Activated naive CD4-positive, alpha-beta T cell treated with anti-CD3 and anti-CD28 coated beads, Interleukin-2, amount 50 U/mL, for 24 hours (primary cell): ENCODE measurements around the gene SMARCA2.

Experiments used
- H3K27ac Mint-ChIP-seq: one replicate; pipeline ENCODE4 v1.8.0; 2021; ENCODE audit warnings: mild to moderate bottlenecking, mixed read lengths
- H3K27me3 Mint-ChIP-seq: one replicate; pipeline ENCODE4 v1.8.0; 2021; ENCODE audit warnings: mixed read lengths
- H3K36me3 Mint-ChIP-seq: one replicate; pipeline ENCODE4 v1.8.0; 2021; ENCODE audit warnings: mixed read lengths
- H3K4me1 Mint-ChIP-seq: one replicate; pipeline ENCODE4 v1.8.0; 2021; ENCODE audit warnings: mixed read lengths
- H3K4me3 Mint-ChIP-seq: one replicate; pipeline ENCODE4 v1.8.0; 2021; ENCODE audit warnings: mild to moderate bottlenecking, mixed read lengths
- H3K9me3 Mint-ChIP-seq: one replicate; pipeline ENCODE4 v1.8.0; 2021; ENCODE audit warnings: mixed read lengths

The SMARCA2 gene

DNA sequence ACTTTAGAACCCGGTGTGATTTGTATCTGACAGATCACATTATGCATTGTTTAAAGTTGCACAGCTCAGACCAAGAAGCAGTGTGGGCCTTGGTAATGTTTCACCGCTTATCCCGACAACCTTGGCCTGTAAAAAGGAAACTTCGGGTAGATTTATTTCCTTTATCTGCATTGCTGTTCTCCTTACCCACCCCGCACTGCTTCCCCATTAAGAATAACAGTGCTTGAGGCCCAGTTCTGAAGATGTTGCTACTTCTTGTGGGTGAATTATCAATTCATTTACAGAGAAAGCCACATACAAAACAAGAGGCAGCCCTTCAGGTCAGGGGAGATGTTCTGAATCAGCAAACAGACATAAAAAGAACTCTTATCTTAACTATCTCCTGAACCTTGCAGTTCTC is 8.4 kb downstream of the SMARCA2 start:
- H3K36me3 Mint-ChIP-seq = peaks cover 3% of the 10 kb centered on the region
- H3K27me3 Mint-ChIP-seq = no peaks in the 10 kb centered on the region
- peak overlapping the region; percentile 71 for H3K4me3 Mint-ChIP-seq
- H3K9me3 Mint-ChIP-seq = no peaks in the 10 kb centered on the region
- peak overlapping the region; percentile 88 for H3K27ac Mint-ChIP-seq
- H3K4me1 Mint-ChIP-seq = peaks cover 97% of the 10 kb centered on the region

- Mint-ChIP-seq H3K36me3 (peaks cover 7% of the 10 kb centered on the region), H3K27ac (peak overlapping the region; percentile 56), H3K4me1 (peaks cover 97% of the 10 kb centered on the region), H3K27me3 (no peaks in the 10 kb centered on the region), H3K4me3 (peak overlapping the region; percentile 40), H3K9me3 (no peaks in the 10 kb centered on the region)
These were observed 10.0 kb downstream of the SMARCA2 start for GRCh38 chr9:2024888-2025782.

GRCh38 chr9:2026220-2026997 is 11.3 kb downstream of the SMARCA2 start:
- Mint-ChIP-seq H3K36me3 (peaks cover 10% of the 10 kb centered on the region), H3K9me3 (no peaks in the 10 kb centered on the region), H3K27me3 (no peaks in the 10 kb centered on the region), H3K4me1 (peaks cover 98% of the 10 kb centered on the region), H3K4me3 (no peak overlapping the region), H3K27ac (peak overlapping the region; percentile 5)

DNA sequence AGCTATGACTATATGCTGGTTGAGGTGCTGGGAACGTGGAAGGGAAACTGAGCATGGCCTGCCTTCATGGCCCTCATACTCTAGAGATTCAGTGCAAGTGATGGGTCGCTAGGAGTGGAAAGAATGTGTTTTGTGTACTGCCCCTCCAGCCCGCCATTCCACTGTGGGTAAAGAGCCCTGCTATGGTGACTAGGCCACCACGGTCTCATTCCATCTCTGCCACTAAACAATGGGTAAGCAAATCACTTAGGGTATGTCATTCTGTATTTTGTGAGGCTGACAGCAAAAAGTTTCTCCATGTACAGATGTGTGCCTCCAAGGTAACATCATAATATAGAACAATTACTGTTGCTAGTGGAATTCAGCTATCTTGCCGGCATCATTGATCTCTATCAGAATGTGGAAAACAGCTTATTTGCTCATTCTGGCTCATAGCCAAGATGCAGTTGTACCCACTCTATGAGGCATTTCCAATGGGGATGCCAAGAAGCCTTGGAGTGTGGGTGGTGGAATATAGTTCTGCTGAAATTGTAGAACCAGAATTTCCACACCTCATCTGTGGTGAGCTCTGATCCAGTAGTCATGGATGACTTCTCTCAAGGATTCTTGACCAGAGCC is 12.5 kb downstream of the SMARCA2 start:
- no peak overlapping the region for H3K4me3 Mint-ChIP-seq
- H3K27ac Mint-ChIP-seq = no peak overlapping the region
- no peaks in the 10 kb centered on the region for H3K27me3 Mint-ChIP-seq
- peaks cover 98% of the 10 kb centered on the region for H3K4me1 Mint-ChIP-seq
- H3K9me3 Mint-ChIP-seq = no peaks in the 10 kb centered on the region
- peaks cover 17% of the 10 kb centered on the region for H3K36me3 Mint-ChIP-seq

- Mint-ChIP-seq H3K9me3 (no peaks in the 10 kb centered on the region), H3K27me3 (no peaks in the 10 kb centered on the region), H3K4me1 (peaks cover 85% of the 10 kb centered on the region), H3K4me3 (no peak overlapping the region), H3K27ac (peak overlapping the region; percentile 47), H3K36me3 (peaks cover 22% of the 10 kb centered on the region)
These were observed 13.7 kb downstream of the SMARCA2 start for GRCh38 chr9:2028888-2029287.

DNA sequence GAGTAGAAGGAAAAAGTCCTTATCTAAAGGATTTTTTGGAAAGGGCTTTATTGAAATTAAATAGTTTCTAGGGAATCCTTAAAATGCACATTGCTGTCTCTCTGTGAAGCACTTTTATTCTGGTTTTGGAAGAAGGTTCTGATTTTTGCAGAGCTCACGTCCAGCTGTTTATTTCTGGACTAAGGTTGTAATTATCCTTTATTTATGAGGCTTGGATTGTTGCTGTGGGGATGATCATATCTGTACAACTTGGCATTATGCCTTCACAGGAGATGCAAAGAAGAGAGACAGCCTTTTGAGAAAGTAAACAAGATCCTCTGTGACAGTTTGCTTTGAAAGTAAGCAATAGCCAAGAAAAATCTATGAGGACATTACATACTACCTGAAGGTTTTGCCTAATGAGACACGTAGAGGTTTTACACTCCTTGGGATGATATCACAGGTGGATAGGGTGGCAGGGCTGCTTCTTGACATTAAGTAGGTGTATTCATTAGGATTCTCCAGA is 14.6 kb downstream of the SMARCA2 start:
- Mint-ChIP-seq H3K36me3 (peaks cover 25% of the 10 kb centered on the region), H3K4me3 (no peak overlapping the region)

DNA sequence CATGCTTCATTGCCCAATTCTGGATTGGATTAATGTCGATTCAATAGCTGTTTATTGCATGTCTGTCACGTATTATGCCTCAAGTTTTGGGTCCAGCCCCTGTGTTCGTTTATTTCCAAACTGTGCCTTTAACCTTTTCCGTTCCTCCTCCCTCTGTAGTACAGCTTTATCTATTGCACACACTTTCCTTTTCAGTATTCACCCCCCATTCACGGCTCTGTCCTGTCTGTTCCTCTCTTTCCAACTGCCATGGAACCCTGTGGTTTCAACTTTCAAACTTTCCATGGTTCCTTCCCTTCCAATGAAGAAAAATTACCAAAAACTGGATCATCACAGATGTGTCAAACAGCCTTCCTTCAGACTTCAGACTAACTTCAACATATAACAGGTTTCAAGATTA is 17.1 kb downstream of the SMARCA2 start:
- Mint-ChIP-seq H3K36me3 (peaks cover 28% of the 10 kb centered on the region), H3K27me3 (no peaks in the 10 kb centered on the region), H3K9me3 (no peaks in the 10 kb centered on the region), H3K27ac (peak overlapping the region; percentile 52), H3K4me1 (peaks cover 66% of the 10 kb centered on the region), H3K4me3 (no peak overlapping the region)

More for the DNA sequence above, 14.6 kb downstream of the SMARCA2 start:
- H3K4me1 Mint-ChIP-seq = peaks cover 81% of the 10 kb centered on the region
- H3K27me3 Mint-ChIP-seq = no peaks in the 10 kb centered on the region
- no peaks in the 10 kb centered on the region for H3K9me3 Mint-ChIP-seq
- H3K27ac Mint-ChIP-seq = peak overlapping the region; percentile 68

DNA sequence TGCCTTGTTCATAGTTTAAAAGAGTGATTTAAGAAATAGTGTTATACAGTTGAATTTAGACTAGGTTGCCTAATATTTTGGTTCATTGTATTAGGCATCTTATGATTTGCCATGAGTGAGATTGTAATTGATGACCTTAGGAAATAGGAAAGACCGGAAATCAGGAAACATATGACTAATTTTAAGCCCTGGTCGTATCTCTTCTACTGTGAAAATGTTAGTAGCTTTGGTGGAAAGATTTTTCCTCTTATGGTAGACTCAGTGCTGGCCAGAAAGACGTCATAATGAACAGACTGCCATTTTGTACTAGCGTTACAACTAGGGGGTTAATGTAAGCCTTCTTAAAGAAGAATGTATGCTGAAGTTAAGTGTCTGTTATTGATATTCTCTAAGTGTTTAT is 21.7 kb downstream of the SMARCA2 start:
- no peaks in the 10 kb centered on the region for H3K27me3 Mint-ChIP-seq

GRCh38 chr9:2039294-2040180 is 24.4 kb downstream of the SMARCA2 start:
- Mint-ChIP-seq H3K4me1 (peaks cover 61% of the 10 kb centered on the region), H3K4me3 (no peak overlapping the region), H3K27ac (peak overlapping the region; percentile 35), H3K27me3 (no peaks in the 10 kb centered on the region), H3K9me3 (no peaks in the 10 kb centered on the region), H3K36me3 (peaks cover 20% of the 10 kb centered on the region)

More for the DNA sequence above, 21.7 kb downstream of the SMARCA2 start:
- no peaks in the 10 kb centered on the region for H3K9me3 Mint-ChIP-seq
- peaks cover 24% of the 10 kb centered on the region for H3K36me3 Mint-ChIP-seq
- no peak overlapping the region for H3K4me3 Mint-ChIP-seq
- peak overlapping the region; percentile 61 for H3K27ac Mint-ChIP-seq
- peaks cover 46% of the 10 kb centered on the region for H3K4me1 Mint-ChIP-seq

- no peak overlapping the region for H3K4me3 Mint-ChIP-seq
- H3K27ac Mint-ChIP-seq = no peak overlapping the region
- H3K9me3 Mint-ChIP-seq = no peaks in the 10 kb centered on the region
- H3K27me3 Mint-ChIP-seq = no peaks in the 10 kb centered on the region
- H3K36me3 Mint-ChIP-seq = peaks cover 21% of the 10 kb centered on the region
- peaks cover 72% of the 10 kb centered on the region for H3K4me1 Mint-ChIP-seq
These were observed 25.7 kb downstream of the SMARCA2 start for GRCh38 chr9:2040828-2041227.

DNA sequence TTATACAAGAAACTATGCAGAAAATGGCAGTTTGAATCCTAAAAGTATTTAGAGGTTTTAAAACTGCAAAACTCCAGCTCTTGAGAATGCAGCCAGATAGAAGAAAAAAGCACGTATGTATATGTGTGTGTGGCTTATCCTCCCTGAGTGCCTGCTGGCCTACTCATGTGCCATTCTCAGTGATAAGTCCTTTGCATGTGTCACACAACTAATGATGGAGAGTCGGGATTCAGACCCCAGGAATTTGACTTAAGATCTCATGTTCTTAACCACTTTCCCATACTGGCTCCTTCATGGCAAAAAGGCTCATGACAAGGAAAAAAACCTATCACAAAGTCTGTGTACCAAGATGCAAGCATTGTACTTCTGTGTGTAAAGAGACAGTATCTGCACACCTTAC is 26.6 kb downstream of the SMARCA2 start:
- Mint-ChIP-seq H3K27ac (peak overlapping the region; percentile 68), H3K4me1 (peaks cover 66% of the 10 kb centered on the region), H3K36me3 (peaks cover 20% of the 10 kb centered on the region)

GRCh38 chr9:2043243-2043642 is 28.1 kb downstream of the SMARCA2 start:
- no peaks in the 10 kb centered on the region for H3K27me3 Mint-ChIP-seq
- no peaks in the 10 kb centered on the region for H3K9me3 Mint-ChIP-seq
- H3K27ac Mint-ChIP-seq = peak overlapping the region; percentile 80
- H3K4me3 Mint-ChIP-seq = no peak overlapping the region
- H3K36me3 Mint-ChIP-seq = peaks cover 26% of the 10 kb centered on the region
- H3K4me1 Mint-ChIP-seq = peaks cover 61% of the 10 kb centered on the region

More for the DNA sequence above, 26.6 kb downstream of the SMARCA2 start:
- H3K9me3 Mint-ChIP-seq = no peaks in the 10 kb centered on the region
- no peaks in the 10 kb centered on the region for H3K27me3 Mint-ChIP-seq
- H3K4me3 Mint-ChIP-seq = no peak overlapping the region

DNA sequence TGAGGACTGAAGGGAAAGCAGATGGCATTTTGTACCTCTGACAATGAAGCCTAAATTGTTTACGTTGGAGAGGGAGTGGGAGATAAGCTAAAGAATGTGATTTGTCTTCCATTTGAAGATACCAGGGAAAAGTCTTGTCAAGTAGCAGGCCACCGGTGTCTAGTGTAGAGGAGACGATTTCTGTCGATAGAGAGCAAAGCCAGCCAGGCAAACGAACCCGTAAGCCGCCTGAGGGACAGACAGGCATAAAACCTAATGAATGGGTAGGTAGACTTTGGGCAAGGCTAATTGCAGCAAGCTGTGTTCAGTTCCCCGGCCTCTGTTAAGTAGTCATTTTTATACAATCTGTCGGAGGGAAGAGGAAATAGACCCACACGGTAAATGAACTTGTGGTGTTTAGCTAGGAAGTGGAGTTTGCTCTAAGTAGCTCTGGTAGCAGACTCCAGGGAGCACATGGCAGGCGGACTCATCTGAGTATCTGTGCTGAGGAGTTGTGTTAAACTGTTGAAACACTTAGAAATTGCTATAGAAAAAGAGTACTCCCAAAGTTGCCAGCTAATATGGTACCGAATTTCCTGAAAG is 28.8 kb downstream of the SMARCA2 start:
- no peaks in the 10 kb centered on the region for H3K9me3 Mint-ChIP-seq
- peaks cover 61% of the 10 kb centered on the region for H3K4me1 Mint-ChIP-seq
- peak overlapping the region; percentile 80 for H3K27ac Mint-ChIP-seq

DNA sequence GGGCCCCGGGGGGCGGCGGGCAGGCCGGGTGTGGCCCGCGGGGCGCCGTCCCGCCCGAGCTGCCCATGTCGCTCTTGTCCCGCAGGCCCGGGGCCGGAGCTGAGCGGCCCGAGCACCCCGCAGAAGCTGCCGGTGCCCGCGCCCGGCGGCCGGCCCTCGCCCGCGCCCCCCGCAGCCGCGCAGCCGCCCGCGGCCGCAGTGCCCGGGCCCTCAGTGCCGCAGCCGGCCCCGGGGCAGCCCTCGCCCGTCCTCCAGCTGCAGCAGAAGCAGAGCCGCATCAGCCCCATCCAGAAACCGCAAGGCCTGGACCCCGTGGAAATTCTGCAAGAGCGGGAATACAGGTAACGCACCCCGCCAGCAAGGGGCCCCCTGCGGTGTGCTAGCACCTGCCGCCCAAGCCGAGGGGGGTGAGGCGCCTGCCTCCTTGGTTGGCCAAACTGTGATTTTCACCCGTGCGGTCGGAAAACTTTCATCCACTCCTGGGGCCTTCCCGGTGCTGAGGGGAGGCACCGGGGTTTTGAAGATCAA is 32.1 kb downstream of the SMARCA2 start:
- Mint-ChIP-seq H3K27ac (no peak overlapping the region), H3K36me3 (peaks cover 14% of the 10 kb centered on the region), H3K4me1 (peaks cover 77% of the 10 kb centered on the region), H3K9me3 (no peaks in the 10 kb centered on the region), H3K27me3 (no peaks in the 10 kb centered on the region), H3K4me3 (no peak overlapping the region)

More for the DNA sequence above, 28.8 kb downstream of the SMARCA2 start:
- no peak overlapping the region for H3K4me3 Mint-ChIP-seq
- H3K36me3 Mint-ChIP-seq = peaks cover 24% of the 10 kb centered on the region
- H3K27me3 Mint-ChIP-seq = no peaks in the 10 kb centered on the region
